NT2/D1 (cell line): ENCODE measurements around the gene ZNHIT1.

Source experiments
- SUZ12 ChIP-seq: IDR thresholded peaks from 2 replicates; pipeline ENCODE4 v1.6.1; 2011; ENCODE audit not compliant: insufficient read length, insufficient read depth; ENCODE audit errors: extremely low read depth
- ZNF274 ChIP-seq: IDR thresholded peaks from 2 replicates; pipeline ENCODE4 v1.6.1; 2011; ENCODE audit warnings: mild to moderate bottlenecking, low read depth, low read length

DNA sequence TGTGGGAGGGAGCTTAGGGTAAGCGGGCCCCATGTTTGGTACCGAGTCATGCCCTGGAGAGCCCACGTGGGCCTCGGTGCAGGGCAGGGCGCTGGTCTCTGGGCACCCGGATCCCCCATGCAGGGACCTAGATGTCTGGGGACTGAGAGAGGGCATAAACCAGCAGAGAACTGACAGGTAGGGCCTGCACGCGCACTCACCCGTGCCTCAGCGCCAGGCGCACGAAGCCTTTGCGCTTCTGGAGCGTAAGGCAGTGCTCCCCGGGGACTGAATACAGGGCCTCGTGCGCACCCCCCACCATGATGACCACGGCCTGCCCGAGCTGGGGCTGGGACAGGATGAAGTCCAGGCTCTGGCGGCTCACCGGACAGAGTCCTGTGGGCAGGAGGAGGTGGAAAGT lies 20.0 kb upstream of the ZNHIT1 start:
- TF ChIP-seq SUZ12, result no peak
- no peak for TF ChIP-seq ZNF274
